HFF-Myc (cell line): Measurements from ENCODE around the gene NCK1.
A peak's percentile ranks its signal among the peaks of the same experiment; 100 is the strongest.

Experiments
- DNase-seq: peaks from one replicate; pipeline ENCODE4 v3.0.0-alpha.2; 2011; ENCODE audit warnings: low read depth; ENCODE audit errors: extremely low read depth
- H3K4me3 ChIP-seq: replicated peaks from 2 replicates; pipeline ENCODE4 v1.5.1; 2011; ENCODE audit warnings: low read depth, mild to moderate bottlenecking, control low read depth, low read length
- CTCF ChIP-seq: IDR thresholded peaks from 2 replicates; pipeline ENCODE4 v1.5.1; 2012; ENCODE audit warnings: mild to moderate bottlenecking, low read depth, low read length, control low read depth; ENCODE audit errors: missing control alignments

NCK1 gene

GRCh38 chr3:136861890-136862616 is at the start of gene NCK1:
Gene NCK1, plus strand, starts transcription at chr3:136862208. Its CDS starts 65,794 bp downstream, at chr3:136928002.
- DNase-seq, result peak; percentile 91
- TF ChIP-seq CTCF, result no peak
- peak within 1 kb of the TSS; percentile 87 for H3K4me3 ChIP-seq

- no peak for TF ChIP-seq CTCF
- no peak for DNase-seq
- H3K4me3 ChIP-seq, result no peak overlapping the region
Measured at GRCh38 chr3:136817448-136817847, 44.6 kb upstream of the NCK1 start.

GRCh38 chr3:136818191-136818768 is 43.7 kb upstream of the NCK1 start:
- peak overlapping the region; percentile 79 for H3K4me3 ChIP-seq
- peak; percentile 21 for TF ChIP-seq CTCF
- peak; percentile 92 for DNase-seq

- TF ChIP-seq CTCF, result no peak
- H3K4me3 ChIP-seq, result peak within 1 kb of the TSS; percentile 79
- no peak for DNase-seq
Measured at GRCh38 chr3:136818769-136819391, 43.1 kb upstream of the NCK1 start, which contains the start of gene SLC35G2. Gene SLC35G2, plus strand, starts transcription at chr3:136819126. Its CDS starts 35,335 bp downstream, at chr3:136854461.

- no peak for TF ChIP-seq CTCF
- H3K4me3 ChIP-seq, result peak overlapping the region; percentile 79
- no peak for DNase-seq
Measured at GRCh38 chr3:136819392-136819730, 42.6 kb upstream of the NCK1 start.

- no peak for TF ChIP-seq CTCF
- DNase-seq, result no peak
- peak overlapping the region; percentile 79 for H3K4me3 ChIP-seq
Measured at GRCh38 chr3:136819731-136820679, 42.0 kb upstream of the NCK1 start.
